Activated CD8-positive, alpha-beta memory T cell treated with anti-CD3 and anti-CD28 coated beads for 36 hours (primary cell): ENCODE data around the gene FHIP2A. TPM values are rescaled to one million over a fixed set of nuclear protein-coding genes. Genes with fewer than 3 reads are reported as not detected.
"Not testable (repeated sequence)": the region's sequence is repeated elsewhere in the genome, so short reads cannot be mapped to it uniquely, and the experiment has no call there.

ENCODE experiments used
- CTCF ChIA-PET: fragments of 350-600 bp; sonication (Branson Sonifier 250); formaldehyde crosslinking; loops from one replicate; lab custom pipeline; 2021; ENCODE audit warnings: antibody characterized with exemption; lab: Charles Lee
- POLR2A ChIA-PET: fragments of 350-600 bp; sonication (Branson Sonifier 250); formaldehyde crosslinking; loops from one replicate; lab custom pipeline; 2021; ENCODE audit warnings: antibody characterized with exemption; lab: Charles Lee
- total RNA-seq, 2 experiments: library from RNA; stranded (reverse); gene quantifications; one replicate each; pipeline ENCODE4 v1.2.3, GENCODE V29; 2021

Gene FHIP2A
- total RNA-seq, 2 experiments from 2014 or later: 19.8 to 20.9 TPM

GRCh38 chr10:114851336-114851735, 29.8 kb downstream of the FHIP2A start:
- ChIA-PET CTCF (no interaction called here), POLR2A (no interaction called here)

GRCh38 chr10:114852197-114852596, 30.6 kb downstream of the FHIP2A start:
- CTCF ChIA-PET: no interaction called here
- POLR2A ChIA-PET: no interaction called here

GRCh38 chr10:114854906-114855305, 33.3 kb downstream of the FHIP2A start:
- POLR2A ChIA-PET: no interaction called here

GRCh38 chr10:114855776-114856543, 34.4 kb downstream of the FHIP2A start:
- ChIA-PET POLR2A (interaction anchor here (0.8 kb wide), 1 partner anchor 82 kb away, joined by 8 read pairs; the partner anchor contains the start of gene TRUB1), CTCF (interaction anchor here (1.2 kb wide), 1 partner anchor 35 kb away, joined by 3 read pairs; the partner anchor contains the start of gene FHIP2A)

More at GRCh38 chr10:114854906-114855305, 33.3 kb downstream of the FHIP2A start:
- CTCF ChIA-PET: no interaction called here

- POLR2A ChIA-PET: interaction anchor here (0.8 kb wide), 1 partner anchor 81 kb away, joined by 8 read pairs; the partner anchor contains the start of gene TRUB1
Observed at GRCh38 chr10:114856544-114857287, 35.1 kb downstream of the FHIP2A start.

GRCh38 chr10:114857288-114857565, 35.6 kb downstream of the FHIP2A start:
- CTCF ChIA-PET: interaction anchor here (0.7 to 1.2 kb wide), 2 partner anchors 28 to 36 kb away, joined by 3 to 4 read pairs; partner anchors contain the start of gene FHIP2A
- POLR2A ChIA-PET: not testable (repeated sequence)

More at GRCh38 chr10:114856544-114857287, 35.1 kb downstream of the FHIP2A start:
- CTCF ChIA-PET: interaction anchor here (0.7 to 1.2 kb wide), 2 partner anchors 28 to 36 kb away, joined by 3 to 4 read pairs; partner anchors contain the start of gene FHIP2A

- ChIA-PET POLR2A (no interaction called here), CTCF (no interaction called here)
Observed at GRCh38 chr10:114857922-114858629, 36.5 kb downstream of the FHIP2A start.

- CTCF ChIA-PET: no interaction called here
- POLR2A ChIA-PET: no interaction called here
Observed at GRCh38 chr10:114859222-114859621, 37.6 kb downstream of the FHIP2A start.

GRCh38 chr10:114862456-114862855, 40.9 kb downstream of the FHIP2A start:
- POLR2A ChIA-PET: no interaction called here

GRCh38 chr10:114867365-114867764, 45.8 kb downstream of the FHIP2A start:
- POLR2A ChIA-PET: interaction anchor here (0.8 kb wide), 1 partner anchor 26 kb away, joined by 4 read pairs; no protein-coding TSS in a partner anchor
- CTCF ChIA-PET: no interaction called here

More at GRCh38 chr10:114862456-114862855, 40.9 kb downstream of the FHIP2A start:
- CTCF ChIA-PET: no interaction called here

- CTCF ChIA-PET: interaction anchor here (0.9 to 1.3 kb wide), 3 partner anchors 8 to 48 kb away, joined by 3 to 6 read pairs (median 4); no protein-coding TSS in a partner anchor
- POLR2A ChIA-PET: no interaction called here
Observed at GRCh38 chr10:114868870-114869519, 47.4 kb downstream of the FHIP2A start.

- CTCF ChIA-PET: interaction anchor here (0.9 to 1.3 kb wide), 3 partner anchors 8 to 48 kb away, joined by 3 to 6 read pairs (median 4); no protein-coding TSS in a partner anchor
- POLR2A ChIA-PET: no interaction called here
Observed at GRCh38 chr10:114869520-114869892, 47.9 kb downstream of the FHIP2A start.

- CTCF ChIA-PET: no interaction called here
- POLR2A ChIA-PET: no interaction called here
Observed at GRCh38 chr10:114870486-114870885, 48.9 kb downstream of the FHIP2A start.

- POLR2A ChIA-PET: interaction anchor here (0.6 kb wide), 1 partner anchor 403 kb away, joined by 4 read pairs; no protein-coding TSS in a partner anchor
- CTCF ChIA-PET: no interaction called here
Observed at GRCh38 chr10:114871379-114871778, 49.8 kb downstream of the FHIP2A start.

Other genes starting within 250 kb of the FHIP2A start
- gene ABLIM1, start 163.5 kb upstream of the FHIP2A start, total RNA-seq: 10 to 100 TPM; 44.4 to 47.7 TPM
- gene TRUB1, start 116.4 kb downstream of the FHIP2A start, total RNA-seq: 10 to 100 TPM; 17.6 to 19.8 TPM